ENCODE data around the gene RAD23A.

GRCh38 chr19:12946731-12947496 lies 1.3 kb downstream of the RAD23A start:
- TF ChIP-seq CTCF (IDR thresholded peaks at IDR 0.05) (no peak), EZH2 (IDR thresholded peaks at IDR 0.05) (no peak)

Data from neural progenitor cell (in vitro differentiated cells).